ENCODE measurements around the gene ZGPAT. TPM values are rescaled to one million over a fixed set of nuclear protein-coding genes. Genes with fewer than 3 reads are reported as not detected.

Gene ZGPAT
- total RNA-seq, 1 donor from 2014 or later: 16.7 TPM

GRCh38 chr20:63748070-63748933, 40.5 kb downstream of the ZGPAT start:
- peak; percentile 74 for DNase-seq (ENCODE audit: low spot score)
- intact Hi-C loops (cut with DNase I): no loop called here

GRCh38 chr20:63748934-63749270, 41.1 kb downstream of the ZGPAT start:
- intact Hi-C loops (cut with DNase I): no loop called here
- peak; percentile 55 for DNase-seq (ENCODE audit: low spot score)

GRCh38 chr20:63749597-63750508, 42.0 kb downstream of the ZGPAT start:
- DNase-seq (ENCODE audit: low spot score): no peak
- intact Hi-C loops (cut with DNase I): no loop called here

- intact Hi-C loops (cut with DNase I): no loop called here
- no peak for DNase-seq (ENCODE audit: low spot score)
These were observed 43.1 kb downstream of the ZGPAT start for GRCh38 chr20:63750807-63751470.

- DNase-seq (ENCODE audit: low spot score): no peak
- intact Hi-C loops (cut with DNase I): no loop called here
These were observed 43.8 kb downstream of the ZGPAT start for GRCh38 chr20:63751471-63752271.

GRCh38 chr20:63752411-63753101, 44.7 kb downstream of the ZGPAT start:
- intact Hi-C loops (cut with DNase I): no loop called here
- no peak for DNase-seq (ENCODE audit: low spot score)

- intact Hi-C loops (cut with DNase I): no loop called here
- DNase-seq (ENCODE audit: low spot score): no peak
These were observed 45.5 kb downstream of the ZGPAT start for GRCh38 chr20:63753381-63753780.

- no peak for DNase-seq (ENCODE audit: low spot score)
- intact Hi-C loops (cut with DNase I): no loop called here
These were observed 46.2 kb downstream of the ZGPAT start for GRCh38 chr20:63754008-63754407.

- no peak for DNase-seq (ENCODE audit: low spot score)
- intact Hi-C loops (cut with DNase I): no loop called here
These were observed 48.3 kb downstream of the ZGPAT start for GRCh38 chr20:63755933-63756647.

- no peak for DNase-seq (ENCODE audit: low spot score)
- intact Hi-C loops (cut with DNase I): no loop called here
These were observed 48.8 kb downstream of the ZGPAT start for GRCh38 chr20:63756648-63756991.

- DNase-seq (ENCODE audit: low spot score): no peak
- intact Hi-C loops (cut with DNase I): no loop called here
These were observed 50.3 kb downstream of the ZGPAT start for GRCh38 chr20:63758152-63758551.

- no peak for DNase-seq (ENCODE audit: low spot score)
- intact Hi-C loops (cut with DNase I): no loop called here
These were observed 51.6 kb downstream of the ZGPAT start for GRCh38 chr20:63759377-63759901.

GRCh38 chr20:63765082-63765873, 57.4 kb downstream of the ZGPAT start:
- intact Hi-C loops (cut with DNase I): no loop called here

GRCh38 chr20:63765902-63766301, 58.1 kb downstream of the ZGPAT start:
- no peak for DNase-seq (ENCODE audit: low spot score)
- intact Hi-C loops (cut with DNase I): no loop called here

More at GRCh38 chr20:63765082-63765873, 57.4 kb downstream of the ZGPAT start:
- DNase-seq (ENCODE audit: low spot score): no peak

- intact Hi-C loops (cut with DNase I): no loop called here
- DNase-seq (ENCODE audit: low spot score): no peak
These were observed 59.0 kb downstream of the ZGPAT start for GRCh38 chr20:63766695-63767426.

GRCh38 chr20:63767456-63767855, 59.6 kb downstream of the ZGPAT start:
- no peak for DNase-seq (ENCODE audit: low spot score)
- intact Hi-C loops (cut with DNase I): no loop called here

GRCh38 chr20:63767886-63768285, 60.0 kb downstream of the ZGPAT start:
- no peak for DNase-seq (ENCODE audit: low spot score)
- intact Hi-C loops (cut with DNase I): no loop called here
